Neural cell (in vitro differentiated cells): ENCODE measurements around the gene TSKU.

Experiments used
- EZH2 ChIP-seq: fragments of 200-600, 300-800 bp; shearing (Covaris generic), sonication (generic); IDR thresholded peaks from 2 replicates; pipeline ENCODE4 v1.6.1; 2014; ENCODE audit warnings: antibody characterized with exemption, low read length, borderline replicate concordance, mild to moderate bottlenecking; ENCODE audit not compliant: insufficient read depth, poor library complexity, severe bottlenecking
- MXI1 ChIP-seq: fragments of 450-650 bp; conservative IDR thresholded peaks from 2 replicates; pipeline ENCODE4 v1.6.1; 2014; ENCODE audit warnings: antibody characterized with exemption, mild to moderate bottlenecking; ENCODE audit not compliant: poor library complexity, severe bottlenecking
- POLR2AphosphoS5 ChIP-seq: IDR thresholded peaks from 2 replicates; pipeline ENCODE4 v1.6.1; 2012
- TAF1 ChIP-seq: IDR thresholded peaks from 2 replicates; pipeline ENCODE4 v1.6.1; 2012; ENCODE audit warnings: low read depth
- TF ChIP-seq, protein P1 (sequence below): fragments of 450-650 bp; IDR thresholded peaks from 2 replicates; pipeline ENCODE4 v1.5.1; 2014; ENCODE audit warnings: antibody characterized with exemption, mild to moderate bottlenecking, moderate library complexity; ENCODE audit not compliant: poor library complexity, severe bottlenecking
- TF ChIP-seq, protein P2 (sequence below): IDR thresholded peaks from 2 replicates; pipeline ENCODE4 v1.6.1; 2012; ENCODE audit warnings: borderline replicate concordance

DNA sequence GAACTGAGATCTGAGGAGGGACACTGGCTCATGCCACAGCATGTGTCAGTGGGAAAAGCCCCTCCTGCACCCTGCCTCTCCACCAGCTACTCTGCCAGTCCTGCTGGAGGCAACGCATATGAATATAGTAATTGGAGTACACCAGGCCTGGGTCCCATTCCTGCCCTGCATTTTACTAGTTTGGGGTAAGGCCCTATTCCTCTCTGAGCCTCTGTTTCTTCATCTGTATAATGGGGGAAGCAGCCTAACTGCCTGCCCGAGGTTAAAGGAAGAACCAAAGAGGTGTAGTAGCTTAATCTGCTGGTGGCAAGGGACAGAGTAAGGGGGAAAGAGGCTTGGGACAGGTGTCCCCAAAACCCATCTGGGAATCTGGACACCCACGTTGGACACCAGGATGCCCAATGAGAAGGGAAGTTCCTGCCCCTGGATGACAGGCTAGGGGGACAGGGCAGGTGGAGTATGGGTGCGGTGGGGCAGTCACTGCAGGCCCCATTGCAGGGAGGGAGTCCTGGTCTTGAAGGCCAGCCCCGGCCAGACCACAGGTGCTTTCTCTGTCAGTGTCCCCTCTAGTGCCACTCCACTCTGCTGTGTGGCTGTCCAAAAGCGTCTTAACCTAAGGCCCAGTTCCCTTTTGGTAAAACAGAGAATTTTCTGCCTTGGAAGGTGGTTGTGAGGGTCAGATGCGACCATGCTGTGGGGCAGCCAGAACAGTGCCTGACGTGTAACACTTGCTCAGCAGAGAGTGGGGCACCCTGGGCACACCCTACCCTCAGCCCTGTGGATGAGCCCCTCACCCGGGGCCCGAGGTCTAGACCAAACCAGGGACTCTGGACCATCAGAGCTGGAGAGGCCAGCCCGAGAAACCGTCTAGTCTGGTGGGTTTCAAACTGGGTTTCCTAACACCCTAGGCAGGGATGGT, 11.5 kb downstream of the TSKU start:
- TF ChIP-seq POLR2AphosphoS5: no peak
- TF ChIP-seq, protein P1, sequence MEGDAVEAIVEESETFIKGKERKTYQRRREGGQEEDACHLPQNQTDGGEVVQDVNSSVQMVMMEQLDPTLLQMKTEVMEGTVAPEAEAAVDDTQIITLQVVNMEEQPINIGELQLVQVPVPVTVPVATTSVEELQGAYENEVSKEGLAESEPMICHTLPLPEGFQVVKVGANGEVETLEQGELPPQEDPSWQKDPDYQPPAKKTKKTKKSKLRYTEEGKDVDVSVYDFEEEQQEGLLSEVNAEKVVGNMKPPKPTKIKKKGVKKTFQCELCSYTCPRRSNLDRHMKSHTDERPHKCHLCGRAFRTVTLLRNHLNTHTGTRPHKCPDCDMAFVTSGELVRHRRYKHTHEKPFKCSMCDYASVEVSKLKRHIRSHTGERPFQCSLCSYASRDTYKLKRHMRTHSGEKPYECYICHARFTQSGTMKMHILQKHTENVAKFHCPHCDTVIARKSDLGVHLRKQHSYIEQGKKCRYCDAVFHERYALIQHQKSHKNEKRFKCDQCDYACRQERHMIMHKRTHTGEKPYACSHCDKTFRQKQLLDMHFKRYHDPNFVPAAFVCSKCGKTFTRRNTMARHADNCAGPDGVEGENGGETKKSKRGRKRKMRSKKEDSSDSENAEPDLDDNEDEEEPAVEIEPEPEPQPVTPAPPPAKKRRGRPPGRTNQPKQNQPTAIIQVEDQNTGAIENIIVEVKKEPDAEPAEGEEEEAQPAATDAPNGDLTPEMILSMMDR: no peak
- no peak for TF ChIP-seq EZH2
- TF ChIP-seq, protein P2, sequence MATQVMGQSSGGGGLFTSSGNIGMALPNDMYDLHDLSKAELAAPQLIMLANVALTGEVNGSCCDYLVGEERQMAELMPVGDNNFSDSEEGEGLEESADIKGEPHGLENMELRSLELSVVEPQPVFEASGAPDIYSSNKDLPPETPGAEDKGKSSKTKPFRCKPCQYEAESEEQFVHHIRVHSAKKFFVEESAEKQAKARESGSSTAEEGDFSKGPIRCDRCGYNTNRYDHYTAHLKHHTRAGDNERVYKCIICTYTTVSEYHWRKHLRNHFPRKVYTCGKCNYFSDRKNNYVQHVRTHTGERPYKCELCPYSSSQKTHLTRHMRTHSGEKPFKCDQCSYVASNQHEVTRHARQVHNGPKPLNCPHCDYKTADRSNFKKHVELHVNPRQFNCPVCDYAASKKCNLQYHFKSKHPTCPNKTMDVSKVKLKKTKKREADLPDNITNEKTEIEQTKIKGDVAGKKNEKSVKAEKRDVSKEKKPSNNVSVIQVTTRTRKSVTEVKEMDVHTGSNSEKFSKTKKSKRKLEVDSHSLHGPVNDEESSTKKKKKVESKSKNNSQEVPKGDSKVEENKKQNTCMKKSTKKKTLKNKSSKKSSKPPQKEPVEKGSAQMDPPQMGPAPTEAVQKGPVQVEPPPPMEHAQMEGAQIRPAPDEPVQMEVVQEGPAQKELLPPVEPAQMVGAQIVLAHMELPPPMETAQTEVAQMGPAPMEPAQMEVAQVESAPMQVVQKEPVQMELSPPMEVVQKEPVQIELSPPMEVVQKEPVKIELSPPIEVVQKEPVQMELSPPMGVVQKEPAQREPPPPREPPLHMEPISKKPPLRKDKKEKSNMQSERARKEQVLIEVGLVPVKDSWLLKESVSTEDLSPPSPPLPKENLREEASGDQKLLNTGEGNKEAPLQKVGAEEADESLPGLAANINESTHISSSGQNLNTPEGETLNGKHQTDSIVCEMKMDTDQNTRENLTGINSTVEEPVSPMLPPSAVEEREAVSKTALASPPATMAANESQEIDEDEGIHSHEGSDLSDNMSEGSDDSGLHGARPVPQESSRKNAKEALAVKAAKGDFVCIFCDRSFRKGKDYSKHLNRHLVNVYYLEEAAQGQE: no peak
- no peak for TF ChIP-seq MXI1
- TF ChIP-seq TAF1: no peak
